NCI-H69 (cell line): Measurements from ENCODE around the gene EGFLAM.
A peak's percentile ranks its signal among the peaks of the same experiment; 100 is the strongest.

ENCODE experiments used
- DNase-seq: peaks from one replicate; lab custom pipeline; 2025; lab: John Stamatoyannopoulos, UW

Gene EGFLAM

DNA sequence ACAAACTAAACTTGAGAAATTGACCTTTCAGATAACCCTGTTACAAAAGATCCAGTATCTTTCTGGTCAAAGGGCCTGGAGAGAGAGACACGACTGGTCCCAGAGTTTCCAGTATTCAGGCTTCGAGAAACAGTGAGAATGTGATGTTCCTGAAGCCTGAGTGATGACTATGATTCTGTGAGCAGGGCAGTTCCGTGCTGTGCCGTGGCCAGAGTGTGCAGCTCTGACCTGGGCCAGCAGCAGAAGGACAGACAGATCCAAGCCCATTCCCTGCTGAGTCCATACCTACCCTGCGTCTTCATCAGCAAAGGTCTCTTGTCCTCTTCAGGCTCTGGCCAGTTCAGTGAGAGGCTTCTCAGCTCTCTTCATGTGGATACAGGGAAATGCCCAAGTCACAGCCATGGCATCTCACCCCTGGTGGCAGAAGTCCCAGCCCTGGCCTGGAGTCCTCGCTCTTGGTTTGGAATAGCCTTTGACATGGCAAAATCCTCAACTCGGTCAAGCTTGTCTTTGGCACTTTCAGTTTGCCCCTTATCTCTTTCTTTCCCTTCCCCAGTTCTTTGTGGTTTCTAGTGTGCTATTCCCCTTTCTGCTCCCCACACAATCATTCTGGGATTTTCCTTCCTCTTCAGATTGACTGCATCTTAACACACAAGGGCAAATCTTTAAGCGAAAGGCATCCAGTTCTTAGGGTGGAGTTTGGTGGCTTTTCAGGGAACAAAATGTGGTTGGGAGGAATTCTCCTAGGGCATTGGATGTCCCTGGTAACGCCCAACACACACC, 190.4 kb downstream of the EGFLAM start:
- DNase-seq: no peak

DNA sequence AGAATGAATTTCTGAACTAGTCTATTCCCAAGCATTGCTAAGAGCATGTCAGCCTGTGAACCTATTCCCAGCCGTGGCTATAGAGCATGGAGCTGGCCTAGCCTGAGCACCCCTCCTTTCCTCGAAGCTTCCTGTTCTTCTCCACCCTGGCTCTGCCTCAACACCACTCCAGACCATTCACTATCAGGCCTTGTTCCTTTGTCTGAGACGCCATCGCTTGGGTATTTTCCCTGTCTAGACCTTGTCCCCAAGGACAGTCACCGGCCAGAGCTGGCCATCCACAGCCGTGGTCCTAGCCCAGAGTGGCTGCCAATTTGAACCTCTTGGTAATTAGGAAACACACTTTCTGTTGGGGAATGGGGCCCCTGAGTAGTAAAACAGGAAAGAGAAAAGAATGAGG, 192.3 kb downstream of the EGFLAM start:
- DNase-seq: no peak

DNA sequence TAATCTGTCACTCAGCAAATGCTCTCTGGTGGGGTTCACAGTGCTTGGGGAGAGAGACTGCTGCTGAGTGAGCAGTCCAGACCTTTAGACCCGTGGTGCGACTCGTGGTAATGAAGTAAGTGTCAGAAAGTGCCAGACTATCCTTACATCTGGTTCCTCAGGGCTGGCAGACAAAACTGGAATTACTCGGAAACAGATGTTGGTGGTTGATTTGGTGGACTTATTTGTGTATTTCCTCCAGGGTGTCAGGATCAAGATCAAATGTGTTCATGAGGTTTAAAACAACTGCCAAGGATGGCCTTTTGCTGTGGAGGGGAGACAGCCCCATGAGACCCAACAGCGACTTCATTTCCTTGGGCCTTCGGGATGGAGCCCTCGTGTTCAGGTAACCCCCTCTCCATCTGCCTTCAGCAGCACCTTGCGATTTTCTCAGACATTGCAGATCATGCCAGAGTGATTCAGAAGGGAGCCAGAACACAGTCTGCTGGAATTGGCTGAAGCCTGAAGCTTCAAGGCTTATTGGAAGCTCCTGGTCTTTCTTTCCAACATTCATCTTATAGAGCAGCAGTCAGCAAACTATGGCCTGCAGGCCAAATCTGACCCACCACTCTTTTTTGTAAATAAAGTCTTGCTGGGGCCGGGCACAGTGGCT, 192.8 kb downstream of the EGFLAM start:
- no peak for DNase-seq

DNA sequence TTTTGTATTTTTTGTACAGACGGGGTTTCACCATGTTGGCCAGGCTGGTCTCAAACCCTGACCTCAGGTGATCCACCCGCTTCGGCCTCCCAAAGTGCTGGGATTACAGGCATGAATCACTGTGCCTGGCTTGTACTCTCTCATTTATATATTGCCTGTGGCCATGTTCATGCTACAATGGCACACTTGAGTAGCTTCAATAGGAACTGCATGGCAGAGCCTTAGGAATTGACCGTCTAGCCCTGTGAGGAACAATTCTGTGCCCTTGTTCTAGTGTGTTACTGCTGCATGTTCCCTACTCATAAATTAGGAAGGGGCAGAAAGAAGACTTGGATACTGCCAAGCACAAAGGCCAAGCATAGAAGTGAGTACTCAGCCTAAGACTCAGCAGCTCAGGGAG, 193.8 kb downstream of the EGFLAM start:
- DNase-seq: no peak

DNA sequence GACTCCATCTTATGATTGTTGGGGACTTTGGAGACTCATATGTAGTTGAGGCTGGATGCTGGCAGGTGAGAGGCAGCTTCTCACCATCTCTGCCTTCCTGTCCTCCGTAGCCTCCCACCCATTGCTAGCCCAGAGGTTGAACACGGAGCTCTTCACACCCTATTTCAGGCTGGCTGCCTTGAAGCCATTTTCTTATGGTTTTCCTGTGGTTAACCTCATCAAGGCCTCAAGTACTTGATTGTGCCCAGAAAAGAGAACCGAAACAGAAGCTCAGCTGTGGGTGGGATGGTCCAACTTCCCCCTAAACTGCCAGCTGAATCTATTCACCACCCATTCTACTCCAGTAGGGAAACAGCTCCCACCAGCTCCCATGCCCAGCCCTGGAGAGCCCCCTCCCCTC, 195.1 kb downstream of the EGFLAM start:
- no peak for DNase-seq

DNA sequence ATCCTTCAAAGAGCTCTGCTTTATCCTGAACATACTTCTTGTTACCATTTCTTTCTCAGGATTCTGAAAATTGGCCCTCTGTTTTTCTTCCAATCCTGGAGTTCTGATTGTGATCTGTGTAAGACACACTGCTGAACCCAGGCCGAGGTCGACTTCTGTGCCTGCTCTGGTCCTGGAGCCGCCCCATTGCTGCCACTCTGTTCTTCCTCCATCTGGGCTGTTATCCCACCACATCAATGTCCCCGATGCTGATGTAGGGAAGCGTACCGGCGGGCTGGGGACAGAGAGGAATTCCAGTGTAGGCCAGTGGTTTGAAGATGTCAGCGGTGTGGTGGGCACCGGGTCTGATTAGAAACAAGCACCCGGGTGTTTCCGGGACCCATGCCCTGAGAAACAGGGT, 195.6 kb downstream of the EGFLAM start:
- no peak for DNase-seq

DNA sequence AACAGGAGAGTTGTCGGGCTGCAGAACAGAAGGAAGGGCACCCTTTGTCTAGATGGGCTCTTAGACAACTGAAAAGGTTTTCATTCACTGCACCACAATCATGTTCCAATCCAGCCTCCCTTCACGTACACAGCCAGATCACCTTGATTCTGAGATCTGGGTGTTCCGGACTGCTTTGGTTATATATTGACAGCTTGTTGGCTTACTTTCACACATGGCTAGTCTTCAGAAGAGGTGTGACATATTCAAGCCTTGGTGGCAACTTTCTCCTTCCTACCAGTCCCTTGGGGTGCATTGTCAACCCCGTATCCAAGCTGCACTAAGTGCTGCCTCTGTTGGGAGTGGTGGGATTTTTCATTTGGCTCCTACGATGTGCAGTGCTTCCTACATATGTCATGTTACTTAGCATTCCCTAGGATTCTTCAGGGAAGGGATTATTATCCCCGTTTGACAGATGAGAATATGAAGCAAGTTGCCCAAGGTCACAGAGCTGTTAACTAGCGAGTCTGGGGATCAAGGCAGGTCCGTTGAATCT, 197.5 kb downstream of the EGFLAM start:
- no peak for DNase-seq

DNA sequence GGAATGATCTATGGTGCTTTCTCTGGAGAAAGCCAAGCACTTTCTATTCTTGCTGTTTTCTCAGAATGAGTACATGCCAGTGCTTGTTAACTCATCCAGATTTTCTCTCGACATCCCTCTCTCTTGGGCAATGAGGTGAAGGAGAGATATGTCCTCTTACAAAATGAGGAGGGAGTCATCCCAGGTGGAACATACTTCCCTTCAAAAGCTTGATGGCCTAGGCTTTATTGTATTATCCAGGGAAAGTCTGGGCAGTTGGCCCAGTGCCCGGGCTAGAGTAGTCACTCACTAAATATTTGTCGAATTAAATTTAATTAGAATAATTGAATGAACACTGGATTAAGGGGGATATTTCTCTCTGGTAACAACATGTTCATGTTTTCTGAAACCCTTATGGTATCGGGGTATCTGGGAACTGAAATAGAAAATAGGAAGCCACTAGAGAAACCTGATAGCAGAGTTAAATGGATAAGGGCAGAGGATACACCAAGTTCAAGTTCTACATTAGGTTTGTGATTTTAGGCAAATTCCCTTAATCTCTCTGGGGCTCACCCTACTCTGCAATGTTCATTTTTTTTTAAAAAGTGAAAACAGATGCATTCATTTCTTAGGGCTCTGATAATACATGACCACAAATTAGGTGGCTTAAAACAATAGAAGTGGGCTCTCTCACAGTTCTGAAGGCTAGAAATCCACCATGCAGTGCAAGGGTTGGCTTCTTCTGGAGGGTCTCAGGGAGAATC, 198.5 kb downstream of the EGFLAM start:
- DNase-seq: peak; percentile 21

DNA sequence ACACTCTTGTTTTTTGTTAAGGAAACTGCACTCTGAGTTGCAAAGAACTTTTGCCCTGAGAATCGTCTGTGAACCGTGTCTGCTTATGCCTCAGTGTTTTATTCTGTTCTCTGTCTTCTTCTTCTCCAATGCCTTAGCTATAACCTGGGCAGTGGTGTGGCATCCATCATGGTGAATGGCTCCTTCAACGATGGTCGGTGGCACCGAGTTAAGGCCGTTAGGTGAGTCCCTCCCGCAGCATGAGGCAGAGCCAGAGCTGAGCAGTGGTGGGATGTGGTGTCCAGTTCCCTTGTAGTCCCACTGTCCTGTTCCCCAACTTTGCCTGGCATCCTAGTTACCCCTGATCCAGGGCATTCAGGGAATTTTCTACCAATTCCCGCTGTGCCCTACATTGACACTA, 199.8 kb downstream of the EGFLAM start:
- DNase-seq: no peak

DNA sequence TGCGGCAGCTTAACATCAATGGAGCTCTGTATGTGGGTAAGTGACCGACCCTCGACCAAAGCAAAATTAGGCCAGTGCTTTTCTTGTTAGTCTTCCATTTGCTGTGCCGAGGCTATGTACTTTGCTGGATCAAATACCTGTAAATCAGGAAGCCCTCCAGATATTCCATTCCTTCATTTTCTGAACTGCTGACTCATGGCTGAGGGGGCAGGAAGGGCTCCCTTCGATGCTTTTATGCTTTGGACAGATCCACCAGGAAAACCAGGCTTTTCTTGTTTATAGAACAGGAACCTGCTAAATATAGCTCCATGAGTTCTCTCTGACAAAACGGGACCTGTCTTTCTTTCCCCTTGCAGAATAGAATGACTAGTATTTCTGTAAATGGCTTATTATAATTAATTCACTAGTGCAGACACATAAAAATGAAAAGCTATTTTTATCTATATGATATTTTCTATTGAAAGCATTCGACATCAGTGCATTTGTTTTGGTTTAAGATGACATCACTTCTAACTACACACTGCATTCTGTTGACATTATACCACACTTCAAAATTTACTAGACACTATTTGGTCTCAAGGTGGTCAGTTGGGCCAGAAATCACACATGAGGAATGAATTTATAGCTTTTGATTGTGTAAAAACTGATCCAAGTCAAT, 204.7 kb downstream of the EGFLAM start:
- no peak for DNase-seq

DNA sequence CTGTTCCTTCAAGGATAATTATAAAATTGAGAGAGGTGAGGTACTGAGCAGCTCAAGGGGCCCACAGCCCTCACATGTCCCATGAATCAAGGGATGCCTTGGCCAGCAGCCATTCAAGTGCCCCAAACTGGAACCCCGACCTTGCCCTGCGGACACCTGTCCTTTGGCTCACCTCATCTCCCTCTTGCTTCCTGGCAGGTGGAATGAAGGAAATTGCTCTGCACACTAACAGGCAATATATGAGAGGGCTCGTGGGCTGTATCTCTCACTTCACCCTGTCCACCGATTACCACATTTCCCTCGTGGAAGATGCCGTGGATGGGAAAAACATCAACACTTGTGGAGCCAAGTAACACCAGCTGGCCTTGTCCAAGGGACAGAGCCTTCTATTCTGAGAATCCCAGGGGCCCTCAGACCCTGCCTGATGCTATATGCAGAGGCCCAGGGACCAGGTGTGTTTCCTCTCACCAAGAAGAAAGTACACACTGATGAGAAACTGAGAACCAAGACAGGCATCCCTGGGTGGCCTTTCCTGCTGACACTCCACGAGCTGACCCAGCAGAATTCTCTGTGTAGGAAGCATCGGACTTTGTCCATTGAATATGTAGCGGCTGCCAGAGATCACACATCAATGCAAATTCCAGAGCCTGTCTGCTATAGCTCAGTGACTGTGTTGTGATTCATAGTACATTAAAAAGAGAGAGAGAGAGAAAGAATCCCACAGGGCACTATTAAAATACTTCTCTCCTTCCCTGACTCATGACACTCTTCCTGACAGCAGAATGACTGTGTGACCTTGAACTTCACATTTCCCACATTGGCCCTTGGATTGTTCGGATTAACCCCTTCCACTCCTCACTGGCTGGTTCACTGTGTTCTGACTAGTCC, 205.5 kb downstream of the EGFLAM start:
- DNase-seq: no peak

DNA sequence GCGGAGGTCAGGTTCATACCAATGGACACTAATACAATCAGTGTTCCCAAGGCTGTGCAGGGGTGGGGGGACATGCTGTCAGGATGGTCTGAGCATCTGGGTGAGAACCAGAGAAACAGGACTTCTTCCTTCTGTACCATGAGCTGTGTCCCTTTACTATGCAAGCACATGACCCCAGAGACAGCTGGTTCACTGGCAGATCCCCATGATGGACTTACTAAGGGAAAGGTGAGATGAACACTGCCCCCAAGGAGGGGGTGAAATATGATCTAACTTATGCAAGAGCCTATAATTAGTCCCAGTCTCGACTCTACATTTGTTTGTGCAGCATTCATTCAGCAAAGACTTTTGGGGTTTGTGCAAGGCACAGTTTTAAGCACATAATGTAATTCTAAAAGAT, 206.7 kb downstream of the EGFLAM start:
- DNase-seq: peak; percentile 18

DNA sequence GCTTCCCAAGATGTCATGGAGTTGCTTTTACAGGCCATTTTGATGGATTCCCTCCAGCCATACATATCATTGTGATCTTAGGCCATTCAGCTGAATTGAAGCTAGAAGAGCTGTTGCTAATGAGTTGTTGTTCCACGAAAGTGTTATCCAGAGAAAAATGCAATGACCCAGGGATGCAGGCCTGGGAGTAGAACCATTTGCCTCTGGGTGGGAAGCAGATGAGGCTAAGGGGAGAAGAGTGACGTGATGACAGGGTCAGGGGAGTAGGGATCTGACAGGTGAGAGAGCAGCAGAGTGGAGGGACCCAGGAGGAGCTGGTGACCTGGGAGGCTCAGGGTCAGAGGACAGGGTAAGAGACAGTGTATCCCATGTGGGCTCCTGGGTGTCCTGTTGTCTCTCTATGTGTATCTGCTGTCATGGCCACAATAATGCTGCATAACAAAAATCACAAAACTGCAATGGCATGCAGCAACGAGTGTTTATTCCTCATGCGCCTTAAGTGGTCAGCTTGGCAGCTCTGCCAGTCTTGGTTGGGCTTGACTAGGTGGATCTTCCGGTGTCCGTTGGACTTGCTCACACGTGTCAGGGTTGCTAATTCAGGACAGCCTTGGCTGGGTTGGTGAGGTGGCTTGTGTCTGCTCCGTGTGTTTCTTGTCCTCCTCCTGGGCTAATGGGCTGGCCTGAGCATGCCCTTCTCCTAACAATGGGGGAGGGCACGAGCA, 207.5 kb downstream of the EGFLAM start:
- DNase-seq: no peak

DNA sequence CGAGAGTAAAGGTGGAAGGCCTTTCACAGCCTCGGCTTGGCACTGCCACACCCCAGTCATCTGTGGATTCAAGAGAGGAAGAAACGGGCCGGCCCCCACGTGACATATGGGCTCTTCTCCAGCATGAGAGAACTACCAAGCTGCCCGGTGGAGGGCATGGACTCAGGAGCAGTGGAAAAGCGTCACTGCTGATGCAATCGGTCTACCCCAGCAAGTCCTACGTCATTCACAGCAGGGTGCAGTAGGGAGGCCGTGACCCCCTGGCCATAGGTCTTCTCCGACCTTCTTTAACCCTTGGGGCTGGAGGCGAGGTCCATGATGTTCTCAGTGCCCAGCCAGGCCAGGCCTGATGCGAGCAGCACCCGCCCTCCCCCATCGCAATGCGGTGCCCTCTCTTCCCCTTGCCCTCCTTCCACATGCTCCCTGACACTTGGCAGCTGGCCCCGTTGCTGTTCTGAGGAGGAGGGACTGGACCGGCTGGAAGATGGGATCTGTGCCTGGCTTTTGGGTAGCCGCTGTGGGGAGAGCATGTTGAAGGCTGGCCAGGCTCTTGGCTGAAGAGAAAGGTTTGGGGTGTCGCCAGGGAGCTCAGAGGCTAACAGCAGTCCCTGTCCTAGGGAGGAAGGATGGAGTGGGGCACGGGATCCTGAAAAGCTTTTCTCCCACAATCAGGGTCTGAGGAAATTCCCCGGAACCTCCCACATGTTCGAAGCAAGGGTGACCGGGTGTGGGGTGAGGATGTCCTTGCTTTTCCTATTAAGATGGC, 208.2 kb downstream of the EGFLAM start:
- no peak for DNase-seq

DNA sequence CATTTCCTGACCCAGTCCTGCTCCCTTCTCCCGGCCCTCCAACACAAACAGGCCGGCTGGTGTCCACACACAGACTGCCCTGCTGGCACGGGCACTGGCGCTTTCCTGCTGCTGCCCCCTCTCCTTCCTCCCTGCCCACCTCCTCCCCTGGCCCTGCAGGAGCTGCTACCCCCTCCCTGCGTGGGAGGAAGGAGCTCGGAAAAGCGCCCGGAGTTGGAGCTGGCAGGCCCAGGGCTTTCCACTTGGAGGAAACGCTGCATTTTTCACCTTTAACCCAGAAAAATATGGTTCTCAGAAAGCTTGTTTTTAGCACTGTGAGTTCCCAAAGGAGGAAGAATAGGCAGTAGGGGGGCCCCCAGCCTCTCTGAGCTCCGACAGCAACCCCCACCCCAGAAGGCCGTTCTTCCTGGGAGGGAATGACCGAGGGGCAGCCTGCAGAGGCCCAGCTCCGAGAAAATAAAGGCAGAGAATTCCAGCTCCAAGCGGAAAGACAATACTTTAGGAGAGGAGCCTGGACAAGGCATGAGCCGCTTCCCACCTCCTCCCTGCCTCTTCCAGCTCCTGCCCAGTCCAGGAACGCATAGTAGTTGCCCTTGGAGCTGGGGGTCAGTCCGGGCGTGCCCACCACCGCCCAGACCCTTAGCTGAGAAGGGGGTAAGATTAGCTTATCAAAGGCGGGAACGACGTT, 209.1 kb downstream of the EGFLAM start:
- no peak for DNase-seq

DNA sequence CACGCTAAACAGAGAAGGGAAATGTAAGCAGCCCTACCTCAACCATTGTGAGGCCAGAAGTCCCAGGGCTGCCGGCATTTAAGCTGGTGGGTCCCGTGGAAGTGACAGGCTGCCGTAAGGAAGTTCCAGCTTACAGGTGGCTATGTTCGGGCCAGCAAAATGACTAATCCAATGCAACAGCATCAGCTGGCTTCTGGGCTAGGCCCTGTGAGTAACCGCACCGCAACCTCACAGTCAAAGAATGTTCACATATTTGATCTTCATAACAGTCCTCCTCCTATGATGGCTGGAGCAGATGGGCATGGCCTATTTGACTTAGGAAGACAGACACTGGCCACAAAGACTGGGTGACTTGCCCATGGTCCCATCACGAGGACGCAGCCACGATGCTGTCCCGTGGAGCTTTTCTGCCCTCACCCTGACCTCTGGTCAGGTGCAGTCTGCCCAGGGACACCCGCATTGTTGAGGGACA, 209.9 kb downstream of the EGFLAM start:
- DNase-seq: no peak

DNA sequence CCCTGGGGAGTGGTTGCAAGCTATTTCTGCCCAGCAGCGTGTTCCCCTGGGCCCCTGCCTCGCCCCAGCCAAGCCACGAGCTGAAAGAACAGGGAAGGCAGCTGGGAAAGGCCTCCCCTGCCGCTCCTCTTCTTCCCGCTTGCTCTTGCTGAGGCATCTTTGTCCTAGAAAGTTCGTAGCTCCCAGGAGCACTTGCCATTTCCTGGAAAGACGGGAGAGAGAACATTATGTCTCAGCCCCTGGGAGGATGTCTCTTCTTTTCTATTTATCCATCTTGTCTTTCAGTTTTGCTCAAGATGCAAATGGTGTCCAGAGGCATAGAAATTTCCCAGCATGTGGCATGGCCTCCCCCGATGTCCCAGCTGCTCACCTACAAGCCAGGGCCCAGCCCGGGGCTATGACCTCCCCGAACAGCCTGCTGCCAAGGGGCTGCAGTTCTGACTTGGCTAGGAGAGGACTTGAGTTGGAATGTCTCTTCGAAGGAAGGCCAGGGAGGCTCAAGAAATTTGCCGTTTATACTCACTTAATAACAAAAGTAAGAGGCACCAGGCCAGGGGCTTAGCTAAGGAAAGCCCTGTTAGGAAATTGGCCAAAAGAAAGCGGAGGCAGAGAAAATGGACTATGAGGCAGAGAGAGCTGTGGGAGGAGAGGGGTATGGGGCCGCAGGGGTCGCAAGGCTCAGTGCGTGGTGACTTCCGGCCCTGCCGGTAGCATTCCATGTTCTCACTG, 210.8 kb downstream of the EGFLAM start:
- no peak for DNase-seq

DNA sequence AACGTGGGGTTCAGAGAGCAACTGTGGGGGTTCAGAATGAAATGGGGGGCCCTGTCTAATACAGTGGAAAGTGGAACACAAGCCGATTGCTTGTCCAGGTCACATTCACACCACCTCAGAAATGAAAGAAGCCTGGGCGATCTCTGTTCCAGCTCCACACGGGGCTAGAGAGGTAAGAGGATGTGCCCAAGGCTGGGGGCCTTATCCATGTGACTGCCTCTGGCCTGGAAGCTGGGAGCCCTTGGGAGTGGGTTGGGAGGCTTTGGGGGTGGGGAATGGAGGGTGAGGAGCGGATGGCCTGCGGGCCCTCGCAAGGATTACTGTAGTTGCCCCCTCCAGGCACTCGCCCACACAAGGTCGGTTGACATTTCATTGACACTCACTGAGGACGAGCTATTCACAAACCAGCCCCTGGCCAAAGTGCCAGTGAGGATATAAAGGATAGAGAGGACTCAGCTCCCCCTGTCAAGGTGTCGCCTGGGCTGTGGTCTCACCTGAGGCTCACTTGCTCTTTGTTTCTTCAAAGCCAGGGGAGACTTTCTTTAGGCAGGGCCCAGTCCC, 211.4 kb downstream of the EGFLAM start:
- DNase-seq: no peak
